Left renal pelvis (tissue), 4 donors: ENCODE results near the gene DPP8. TPM values are rescaled to one million over a fixed set of nuclear protein-coding genes. Genes with fewer than 3 reads are reported as not detected.
A peak's percentile ranks its signal among the peaks of the same experiment; 100 is the strongest.

ENCODE experiments used
- DNase-seq, 4 donors: peaks; one replicate each; pipeline ENCODE4 v3.0.0-alpha.2; 2013; ENCODE audit warnings: low read depth in 4 of 4, low spot score in 3 of 4
- polyA plus RNA-seq, 4 donors: library from polyadenylated mRNA; unstranded; fragments of 120-200 nt; gene quantifications; one replicate each; pipeline ENCODE4 v1.2.1, GENCODE V29; 2013; ENCODE audit not compliant: insufficient read length in 4 of 4

Gene DPP8
- polyA plus RNA-seq, 4 donors, result 22.9 to 30.0 (median 25.9) TPM

- DNase-seq, result no peak
These were observed 85.8 kb downstream of the DPP8 start for GRCh38 chr15:65431731-65432130.

- no peak for DNase-seq
These were observed 91.2 kb downstream of the DPP8 start for GRCh38 chr15:65426216-65426853.

- no peak for DNase-seq
These were observed 92.8 kb downstream of the DPP8 start for GRCh38 chr15:65424683-65425082.

- DNase-seq, result no peak
These were observed 93.4 kb downstream of the DPP8 start for GRCh38 chr15:65423976-65424679.

GRCh38 chr15:65423150-65423975, 94.1 kb downstream of the DPP8 start:
- no peak for DNase-seq

- DNase-seq, result peak in 3 of 4 donors; percentile 48 to 63 (median 62)
These were observed 95.9 kb downstream of the DPP8 start for GRCh38 chr15:65421360-65422215.

- DNase-seq, result no peak
These were observed 96.5 kb downstream of the DPP8 start for GRCh38 chr15:65420975-65421359.

GRCh38 chr15:65418596-65418995, 98.9 kb downstream of the DPP8 start:
- no peak for DNase-seq

- no peak for DNase-seq
These were observed 100.6 kb downstream of the DPP8 start for GRCh38 chr15:65416845-65417416.

GRCh38 chr15:65414841-65415621, 102.5 kb downstream of the DPP8 start:
- DNase-seq, result no peak

- no peak for DNase-seq
These were observed 103.7 kb downstream of the DPP8 start for GRCh38 chr15:65413760-65414144.

GRCh38 chr15:65413051-65413759, 104.3 kb downstream of the DPP8 start:
- DNase-seq, result no peak

GRCh38 chr15:65412556-65412955, 104.9 kb downstream of the DPP8 start:
- DNase-seq, result no peak

- DNase-seq, result no peak
These were observed 105.9 kb downstream of the DPP8 start for GRCh38 chr15:65411465-65412071.

GRCh38 chr15:65410972-65411371, 106.5 kb downstream of the DPP8 start:
- no peak for DNase-seq

- DNase-seq, result no peak
These were observed 107.5 kb downstream of the DPP8 start for GRCh38 chr15:65410036-65410435.

GRCh38 chr15:65409036-65409631, 108.4 kb downstream of the DPP8 start:
- DNase-seq, result no peak
